ENCODE results near the gene BMS1. TPM values are rescaled to one million over a fixed set of nuclear protein-coding genes. Genes with fewer than 3 reads are reported as not detected.

BMS1 gene
- total and polyA plus RNA-seq, 3 donors from 2014 or later = 14.9 to 25.5 (median 23.5) TPM

DNA sequence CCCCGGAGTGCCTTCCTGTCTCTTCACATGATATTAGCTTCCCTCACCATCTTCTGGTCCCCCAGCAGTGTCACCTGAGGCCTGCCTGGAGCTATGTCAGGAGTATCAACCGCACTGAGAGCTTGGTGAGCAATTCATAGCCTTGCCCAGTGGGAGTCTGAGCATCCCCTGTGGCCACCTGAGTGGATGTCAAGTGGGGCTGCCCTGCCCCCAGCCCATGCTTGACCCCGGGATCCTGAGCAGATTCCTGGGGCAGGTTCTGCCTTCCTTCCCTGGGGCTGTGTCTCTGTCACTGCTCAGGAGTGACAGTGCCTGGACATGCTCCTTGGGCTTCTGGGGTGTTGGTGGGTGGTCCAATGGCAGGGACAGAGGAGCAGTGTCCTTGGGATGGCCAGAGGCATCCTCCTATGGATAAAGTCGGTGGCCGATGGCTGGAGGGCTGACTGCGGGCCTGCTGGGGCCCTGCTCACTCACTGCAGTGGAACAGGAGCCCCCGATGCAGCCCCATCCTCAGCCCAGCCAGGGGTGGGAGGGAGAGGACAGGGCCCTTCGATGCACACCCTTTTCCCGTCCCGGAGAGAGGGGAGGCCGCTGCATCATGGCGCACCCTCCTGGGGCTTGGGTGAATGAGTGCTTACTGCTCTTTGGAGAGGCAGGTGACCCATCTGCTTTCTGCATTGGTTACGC, 95.7 kb downstream of the BMS1 start:
- intact Hi-C loops (cut with DNase I; ENCODE audit: low total_unique reads) = no loop called here
- TF ChIP-seq POLR2A (IDR thresholded peaks at IDR 0.05) = no peak
- TF ChIP-seq, protein P1, sequence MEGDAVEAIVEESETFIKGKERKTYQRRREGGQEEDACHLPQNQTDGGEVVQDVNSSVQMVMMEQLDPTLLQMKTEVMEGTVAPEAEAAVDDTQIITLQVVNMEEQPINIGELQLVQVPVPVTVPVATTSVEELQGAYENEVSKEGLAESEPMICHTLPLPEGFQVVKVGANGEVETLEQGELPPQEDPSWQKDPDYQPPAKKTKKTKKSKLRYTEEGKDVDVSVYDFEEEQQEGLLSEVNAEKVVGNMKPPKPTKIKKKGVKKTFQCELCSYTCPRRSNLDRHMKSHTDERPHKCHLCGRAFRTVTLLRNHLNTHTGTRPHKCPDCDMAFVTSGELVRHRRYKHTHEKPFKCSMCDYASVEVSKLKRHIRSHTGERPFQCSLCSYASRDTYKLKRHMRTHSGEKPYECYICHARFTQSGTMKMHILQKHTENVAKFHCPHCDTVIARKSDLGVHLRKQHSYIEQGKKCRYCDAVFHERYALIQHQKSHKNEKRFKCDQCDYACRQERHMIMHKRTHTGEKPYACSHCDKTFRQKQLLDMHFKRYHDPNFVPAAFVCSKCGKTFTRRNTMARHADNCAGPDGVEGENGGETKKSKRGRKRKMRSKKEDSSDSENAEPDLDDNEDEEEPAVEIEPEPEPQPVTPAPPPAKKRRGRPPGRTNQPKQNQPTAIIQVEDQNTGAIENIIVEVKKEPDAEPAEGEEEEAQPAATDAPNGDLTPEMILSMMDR (IDR thresholded peaks at IDR 0.05) = no peak
- no peaks in the 10 kb centered on the region for H3K9me3 ChIP-seq
- no peaks in the 10 kb centered on the region for H3K36me3 ChIP-seq (ENCODE audit: low read depth, missing control alignments)
- 93 to 96% methylated on average over 8 to 13 of the region's 13 CpGs for WGBS, 2 donors
- no peak for DNase-seq
- H3K27ac ChIP-seq = no peak overlapping the region
- no peak overlapping the region for H3K4me3 ChIP-seq
- H3K27me3 ChIP-seq = no peaks in the 10 kb centered on the region
- H3K4me1 ChIP-seq = no peaks in the 10 kb centered on the region

DNA sequence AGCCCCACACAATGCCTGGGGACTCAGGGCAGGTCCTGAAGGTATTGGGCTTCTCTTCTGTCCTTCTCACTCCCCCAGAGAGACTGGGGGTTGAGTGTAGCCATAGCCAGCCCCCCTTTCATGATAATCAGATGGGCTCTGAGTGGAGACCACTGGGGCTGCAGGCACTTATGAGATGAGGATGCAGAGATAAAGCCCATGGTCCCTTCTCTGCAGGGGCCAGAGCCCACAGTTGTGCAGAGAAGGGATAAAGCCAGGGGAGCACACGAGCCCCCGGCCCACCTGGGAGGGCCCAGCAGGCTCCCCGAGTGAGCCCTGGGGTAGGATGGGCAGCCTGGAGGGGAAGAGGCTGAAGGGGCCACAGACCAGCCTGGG, 96.2 kb downstream of the BMS1 start:
- Histone ChIP-seq H3K36me3 (ENCODE audit: low read depth, missing control alignments) (no peaks in the 10 kb centered on the region), H3K4me1 (no peaks in the 10 kb centered on the region), H3K27me3 (no peaks in the 10 kb centered on the region), H3K9me3 (no peaks in the 10 kb centered on the region), H3K27ac (no peak overlapping the region), H3K4me3 (no peak overlapping the region)
- 61 to 64% methylated on average over 3 of the region's 3 CpGs for WGBS, 2 donors
- intact Hi-C loops (cut with DNase I; ENCODE audit: low total_unique reads) = no loop called here
- no peak for TF ChIP-seq POLR2A (IDR thresholded peaks at IDR 0.05)
- TF ChIP-seq, protein P1 (IDR thresholded peaks at IDR 0.05) = no peak
- no peak for DNase-seq

DNA sequence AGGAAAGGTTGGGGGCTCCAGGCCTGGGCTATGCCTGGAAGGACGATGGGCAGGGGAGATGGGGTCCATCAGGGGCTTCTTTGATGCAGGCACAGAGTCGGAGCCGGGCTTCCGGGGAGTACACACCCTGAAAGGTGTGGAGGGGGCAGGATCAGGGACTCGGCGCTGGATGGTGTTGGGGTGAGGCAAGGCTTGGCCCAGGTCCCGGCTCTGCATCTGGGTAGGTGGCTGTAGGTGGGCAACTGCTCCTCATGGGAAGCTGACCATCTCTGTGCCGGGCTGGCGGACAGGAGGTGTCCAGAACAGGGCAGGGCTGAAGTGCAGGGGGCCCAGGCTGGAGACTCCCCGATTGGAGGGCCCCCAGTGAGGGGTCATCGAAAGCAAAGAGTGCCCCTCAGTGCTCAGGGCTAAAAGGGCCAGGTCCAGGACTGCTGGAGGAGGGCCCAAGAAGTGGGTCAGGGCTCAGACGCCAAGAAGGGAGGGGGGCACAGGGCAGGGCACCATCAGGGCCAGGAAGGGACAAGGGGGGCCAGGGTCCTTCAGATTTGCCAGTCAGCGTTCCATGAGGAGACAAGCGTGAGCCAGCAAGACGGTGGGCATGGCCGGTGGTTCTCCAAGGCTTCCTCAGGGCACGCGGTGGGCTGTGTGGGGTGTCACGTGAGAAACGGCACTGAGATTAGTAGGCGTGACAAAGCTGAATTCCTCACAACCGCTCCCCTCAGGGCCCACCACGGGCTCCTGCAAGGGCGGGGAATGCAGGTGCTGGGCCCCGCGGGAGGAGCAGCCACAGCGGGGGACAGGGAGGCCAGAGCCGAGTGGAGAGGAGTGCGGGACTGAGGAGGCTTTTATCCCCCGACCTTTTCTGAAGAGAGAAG, 97.0 kb downstream of the BMS1 start:
- TF ChIP-seq, protein P1 (IDR thresholded peaks at IDR 0.05) = no peak
- 67 to 79% methylated on average over 25 to 30 of the region's 30 CpGs for WGBS, 2 donors
- Histone ChIP-seq H3K4me3 (no peak overlapping the region), H3K27ac (no peak overlapping the region), H3K36me3 (ENCODE audit: low read depth, missing control alignments) (no peaks in the 10 kb centered on the region), H3K4me1 (no peaks in the 10 kb centered on the region), H3K9me3 (no peaks in the 10 kb centered on the region), H3K27me3 (no peaks in the 10 kb centered on the region)
- intact Hi-C loops (cut with DNase I; ENCODE audit: low total_unique reads) = no loop called here
- no peak for DNase-seq

DNA sequence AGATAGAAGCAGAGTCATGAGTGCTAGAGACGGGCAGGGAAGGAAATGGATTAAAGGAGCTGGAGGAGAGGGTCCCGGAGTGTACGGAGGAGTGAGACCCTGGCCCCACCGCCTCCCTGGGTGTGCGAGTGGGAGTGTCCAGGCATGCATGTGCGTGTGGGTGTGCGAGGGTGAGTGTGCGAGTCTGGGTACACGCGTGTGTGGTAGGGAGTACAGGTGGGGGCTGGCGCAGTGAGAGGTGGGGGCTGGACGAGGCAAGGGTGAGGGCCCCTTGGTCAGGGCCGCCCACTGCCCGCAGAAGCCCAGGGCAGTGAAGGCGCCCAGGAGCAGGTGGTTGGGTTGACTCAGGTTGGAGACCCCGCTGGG, 97.6 kb downstream of the BMS1 start:
- no peaks in the 10 kb centered on the region for H3K27me3 ChIP-seq
- 70 to 75% methylated on average over 16 of the region's 16 CpGs for WGBS, 2 donors
- no peak for DNase-seq
- H3K9me3 ChIP-seq = no peaks in the 10 kb centered on the region
- H3K27ac ChIP-seq = no peak overlapping the region
- no peak for TF ChIP-seq POLR2A (IDR thresholded peaks at IDR 0.05)
- TF ChIP-seq, protein P1 (IDR thresholded peaks at IDR 0.05) = no peak
- no peaks in the 10 kb centered on the region for H3K4me1 ChIP-seq
- intact Hi-C loops (cut with DNase I; ENCODE audit: low total_unique reads) = no loop called here
- no peak overlapping the region for H3K4me3 ChIP-seq
- H3K36me3 ChIP-seq (ENCODE audit: low read depth, missing control alignments) = no peaks in the 10 kb centered on the region

Measured in testis (tissue), 3 donors.